Stimulated activated CD4-positive, alpha-beta T cell treated with anti-CD3 and anti-CD28 coated beads, Interleukin-1b, Interleukin-23, amount 100 ng/mL, for 24 hours (primary cell): Measurements from ENCODE around the gene HSPB6.
A peak's percentile ranks its signal among the peaks of the same experiment; 100 is the strongest.

Source experiments
- DNase-seq, 4 experiments: peaks; one replicate each; pipeline ENCODE4 v3.0.0-alpha.2; 2020; ENCODE audit warnings: low read depth in 4 of 4, low spot score in 1 of 4

HSPB6 gene

DNA sequence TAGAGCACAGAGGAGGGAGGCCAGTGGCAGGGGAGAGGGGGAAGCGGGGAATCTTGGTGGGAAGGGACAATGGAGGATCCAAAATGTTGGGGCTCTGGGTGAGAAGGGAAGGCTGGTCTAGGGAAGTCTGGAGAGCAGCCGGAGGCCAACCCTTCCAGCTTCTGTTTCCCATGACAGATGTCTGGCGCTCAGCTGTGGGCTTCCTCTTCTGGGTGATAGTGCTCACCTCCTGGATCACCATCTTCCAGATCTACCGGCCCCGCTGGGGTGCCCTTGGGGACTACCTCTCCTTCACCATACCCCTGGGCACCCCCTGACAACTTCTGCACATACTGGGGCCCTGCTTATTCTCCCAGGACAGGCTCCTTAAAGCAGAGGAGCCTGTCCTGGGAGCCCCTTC, 10.3 kb downstream of the HSPB6 start:
- no peak for DNase-seq

DNA sequence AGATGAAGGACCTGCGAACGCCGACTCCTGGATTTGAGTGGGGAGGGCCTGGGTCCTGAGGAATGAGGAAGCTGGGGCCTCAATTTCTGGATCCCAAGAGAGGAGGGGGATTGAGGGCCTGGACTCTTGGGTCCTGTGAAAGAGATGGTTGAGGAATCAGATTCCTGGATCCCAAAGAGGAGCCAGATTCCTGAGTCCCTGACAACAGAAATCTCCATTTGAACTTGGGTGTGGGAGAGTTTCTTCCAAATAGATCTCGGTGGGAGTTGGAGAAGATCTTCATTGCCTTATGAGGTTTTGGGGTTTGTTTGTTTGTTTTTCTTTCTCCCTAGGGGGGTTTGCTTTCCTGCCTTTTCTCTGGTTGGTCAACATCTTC, 10.8 kb downstream of the HSPB6 start:
- DNase-seq: no peak

DNA sequence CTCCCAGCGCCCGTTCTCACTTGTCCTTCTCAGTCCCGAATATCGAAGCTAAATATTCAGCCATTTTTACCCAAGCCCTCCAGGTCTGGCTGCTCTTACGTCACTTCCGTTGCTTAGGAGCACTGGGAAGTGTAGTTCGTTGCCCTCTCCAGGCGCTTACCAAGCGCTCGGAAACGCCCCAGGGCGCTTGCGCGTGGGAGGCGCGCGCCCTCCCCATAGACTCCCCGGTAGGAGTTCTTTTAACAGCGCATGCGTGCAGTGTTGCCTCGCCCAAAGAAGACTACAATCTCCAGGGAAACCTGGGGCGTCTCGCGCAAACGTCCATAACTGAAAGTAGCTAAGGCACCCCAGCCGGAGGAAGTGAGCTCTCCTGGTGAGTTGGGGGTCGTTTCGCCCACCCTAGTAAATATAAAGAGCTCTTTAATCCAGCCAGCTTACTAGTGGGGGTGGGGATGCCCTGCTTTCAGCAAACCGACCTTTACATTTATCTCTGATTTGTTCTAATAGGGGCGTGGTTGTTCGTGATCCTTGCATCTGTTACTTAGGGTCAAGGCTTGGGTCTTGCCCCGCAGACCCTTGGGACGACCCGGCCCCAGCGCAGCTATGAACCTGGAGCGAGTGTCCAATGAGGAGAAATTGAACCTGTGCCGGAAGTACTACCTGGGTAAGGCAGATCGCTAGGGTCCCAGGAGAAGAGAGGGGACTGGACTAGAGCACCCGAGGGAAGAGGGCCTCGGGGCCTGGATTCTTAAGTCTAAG, 11.3 kb downstream of the HSPB6 start, which contains the start of the genes PSENEN and U2AF1L4:
PSENEN (plus strand) TSS at position 324 of the 759 bp plus-strand sequence; CDS start at position 604, 280 bp downstream.
U2AF1L4 (minus strand) TSS at position 91 of the 759 bp plus-strand sequence; CDS start at position 64, 27 bp downstream.
- peak; percentile 75 to 91 (median 89) for DNase-seq

DNA sequence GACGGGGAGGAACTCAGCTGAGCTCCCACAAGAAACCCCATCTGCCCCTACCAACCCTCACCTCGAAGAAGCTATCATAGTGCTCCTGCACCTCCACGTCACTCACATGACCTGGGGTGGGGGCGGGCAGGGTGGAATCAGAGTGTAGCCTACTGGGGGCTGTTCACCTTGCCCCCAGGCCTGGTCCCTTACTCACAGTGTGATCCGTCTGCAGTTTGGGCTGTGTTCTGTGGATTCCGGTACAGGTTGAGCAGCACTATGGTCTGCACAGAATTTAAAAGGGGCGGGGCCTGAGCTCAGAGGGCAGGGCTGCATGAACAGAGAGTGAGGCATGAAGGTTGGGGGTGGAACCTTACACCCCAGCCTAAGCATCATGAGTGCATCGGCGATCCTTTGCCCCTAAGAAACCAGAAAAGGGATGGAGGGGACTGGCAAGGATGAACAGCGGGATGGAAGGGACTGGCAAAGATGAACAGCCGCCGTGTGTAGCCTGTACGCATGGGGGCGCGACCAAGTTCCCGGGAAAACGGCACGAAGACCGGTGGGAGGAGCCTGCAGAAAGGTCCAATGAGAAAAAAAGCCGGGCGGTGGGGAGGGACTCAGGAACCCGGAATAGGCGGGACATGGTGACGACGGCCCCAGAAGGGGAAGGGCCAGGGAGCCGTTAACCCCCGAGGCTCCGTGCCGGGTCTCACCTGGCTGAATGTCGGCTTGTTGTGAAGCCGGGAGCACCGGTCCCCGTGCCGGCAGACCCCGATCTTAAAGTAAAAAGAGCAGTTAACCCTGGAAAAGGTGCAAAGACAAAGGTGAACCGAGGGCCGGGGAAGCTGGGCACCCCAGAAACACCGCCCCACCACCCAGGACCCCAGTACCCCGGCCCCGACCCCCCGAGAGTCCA, 12.2 kb downstream of the HSPB6 start:
- DNase-seq: peak; percentile 74 to 91 (median 86)

DNA sequence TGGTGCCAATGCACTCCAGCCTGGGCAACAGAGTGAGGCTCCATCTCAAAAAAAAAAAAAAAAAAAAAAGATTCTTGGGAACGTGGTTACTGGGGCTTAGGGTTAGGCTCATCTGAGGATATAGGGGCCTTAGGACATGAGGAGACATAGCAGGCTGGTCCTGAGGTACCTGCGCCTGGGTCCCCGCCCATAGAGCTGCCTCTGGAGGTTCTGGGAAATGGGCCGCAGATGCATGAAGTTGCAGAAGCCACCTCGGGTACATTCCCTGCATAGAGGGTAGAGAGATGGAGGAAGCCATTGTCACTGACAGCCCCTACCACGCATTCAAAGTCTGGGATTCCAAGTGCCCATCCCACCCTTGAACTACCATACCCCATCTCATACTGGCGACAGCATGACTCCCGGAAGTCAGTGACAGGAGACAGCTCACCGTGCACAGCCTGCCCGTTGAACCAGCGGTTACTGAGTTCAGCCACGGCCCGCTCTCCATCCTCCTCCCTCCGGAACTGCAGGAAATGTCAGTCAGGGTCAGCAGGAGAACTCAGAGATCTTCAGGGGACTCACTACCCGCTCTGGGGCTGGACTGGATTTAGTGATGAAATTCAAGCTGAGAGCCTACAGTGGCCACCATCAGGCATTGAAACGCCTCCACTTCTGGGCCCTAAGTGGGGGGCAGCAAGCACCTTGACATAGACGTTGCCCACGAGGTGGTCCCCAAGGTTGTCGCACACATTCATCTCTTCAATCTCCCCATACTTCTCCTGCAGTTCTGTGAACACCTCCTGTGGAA, 13.0 kb downstream of the HSPB6 start:
- no peak for DNase-seq

DNA sequence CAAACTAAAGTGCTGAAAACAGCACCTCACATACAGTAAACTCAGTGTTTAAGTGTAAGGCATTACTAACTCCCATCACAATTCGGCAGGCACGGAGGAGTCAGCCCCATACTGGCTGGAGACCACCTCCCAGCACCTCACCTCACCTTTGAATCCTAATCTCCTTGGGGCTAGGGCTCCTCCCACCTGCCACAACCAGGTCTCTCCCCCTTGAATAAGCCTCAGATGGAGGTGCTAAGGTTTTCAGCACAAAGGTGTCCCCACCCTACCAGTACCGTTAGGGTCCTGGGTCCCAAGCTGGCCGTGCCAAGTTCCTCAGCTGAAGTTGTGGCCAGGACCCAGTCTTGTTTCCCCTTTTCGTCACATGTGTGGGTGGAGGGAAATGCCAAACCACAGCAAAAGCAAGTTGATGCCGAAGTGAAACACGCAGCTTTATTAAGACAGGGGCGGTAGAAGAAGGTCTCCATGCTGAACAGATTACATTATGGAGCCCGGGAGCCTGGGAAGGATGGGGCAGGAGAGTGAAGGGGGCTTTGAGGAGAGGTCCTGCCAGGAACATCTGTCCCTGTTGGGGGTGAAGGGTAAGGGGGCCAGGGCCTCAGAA, 14.6 kb downstream of the HSPB6 start, which contains the start of gene IGFLR1:
IGFLR1 (minus strand) TSS at position 332 of the 604 bp plus-strand sequence. CDS start 1,272 bp downstream, outside the sequence.
- DNase-seq: peak in 2 of 4 experiments; percentile 60 to 63

DNA sequence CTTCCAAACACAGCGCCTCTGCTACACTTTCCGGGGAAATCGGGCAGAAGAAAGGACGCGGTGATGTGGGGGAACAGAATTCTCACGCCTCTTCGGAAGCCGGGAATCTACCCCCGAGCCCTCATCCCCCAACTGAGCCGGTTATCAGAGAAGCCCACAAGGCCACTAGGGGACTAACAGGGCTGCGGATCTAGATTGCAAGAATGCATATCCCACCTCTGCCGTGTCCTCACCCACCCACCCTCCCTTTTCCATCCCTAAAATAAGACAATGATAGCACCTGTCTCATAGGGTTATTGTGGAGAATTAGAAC, 15.7 kb downstream of the HSPB6 start:
- no peak for DNase-seq

DNA sequence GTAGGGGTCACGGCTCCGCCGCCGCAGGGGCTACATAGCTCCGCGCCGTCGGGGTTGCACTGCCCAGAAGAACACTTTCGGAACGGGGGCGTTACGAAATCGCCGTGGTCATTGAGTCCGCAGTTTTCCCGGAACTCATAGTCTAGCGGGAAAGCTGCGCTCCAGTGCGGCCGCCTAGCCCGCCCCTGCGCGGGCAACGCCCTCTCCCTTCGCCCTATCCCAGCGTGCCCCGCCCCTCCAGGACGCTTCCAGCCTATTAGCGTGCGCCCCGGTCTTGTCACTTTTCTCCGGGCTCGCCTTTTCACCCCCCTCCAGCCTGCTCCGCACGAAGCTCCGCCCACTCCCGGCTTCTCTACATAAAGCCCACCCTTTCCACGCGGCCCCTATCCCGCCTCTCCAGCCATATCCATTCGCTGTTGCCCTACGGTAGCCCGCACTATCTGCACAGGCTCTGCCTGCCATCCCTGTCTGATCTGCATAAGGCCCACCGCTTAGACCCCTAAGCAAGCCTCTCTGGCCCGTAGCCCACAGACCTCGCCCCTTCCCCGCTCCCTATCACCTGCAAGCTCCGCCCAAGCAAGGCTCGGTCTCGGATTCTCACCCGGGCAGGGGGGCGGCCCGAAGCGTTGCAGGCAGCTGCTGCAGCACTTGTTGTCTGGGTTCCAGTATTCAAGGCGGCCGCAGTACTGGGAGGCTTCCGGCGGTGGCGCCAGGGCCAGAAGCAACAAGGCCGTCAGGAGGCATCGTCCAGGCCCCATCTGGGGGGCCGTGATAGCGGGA, 16.2 kb downstream of the HSPB6 start:
- DNase-seq: peak in 3 of 4 experiments; percentile 89 to 96 (median 93)

DNA sequence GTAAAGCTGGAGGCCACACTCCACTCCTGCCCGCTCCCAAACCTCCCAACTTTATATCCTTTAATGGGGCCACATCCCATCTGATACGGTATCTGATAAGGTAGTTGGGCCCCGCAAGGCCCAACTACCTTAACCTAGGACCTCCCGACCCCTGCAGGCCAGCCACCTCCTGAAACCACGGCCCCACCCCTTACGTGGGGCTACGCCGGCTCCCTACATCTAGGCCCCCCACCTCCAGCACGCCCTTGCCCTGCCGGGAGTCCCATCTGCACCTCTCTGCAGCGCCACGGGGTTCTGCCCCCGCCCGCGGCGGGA, 16.8 kb downstream of the HSPB6 start:
- peak in 1 of 4 experiments; percentile 30 for DNase-seq

DNA sequence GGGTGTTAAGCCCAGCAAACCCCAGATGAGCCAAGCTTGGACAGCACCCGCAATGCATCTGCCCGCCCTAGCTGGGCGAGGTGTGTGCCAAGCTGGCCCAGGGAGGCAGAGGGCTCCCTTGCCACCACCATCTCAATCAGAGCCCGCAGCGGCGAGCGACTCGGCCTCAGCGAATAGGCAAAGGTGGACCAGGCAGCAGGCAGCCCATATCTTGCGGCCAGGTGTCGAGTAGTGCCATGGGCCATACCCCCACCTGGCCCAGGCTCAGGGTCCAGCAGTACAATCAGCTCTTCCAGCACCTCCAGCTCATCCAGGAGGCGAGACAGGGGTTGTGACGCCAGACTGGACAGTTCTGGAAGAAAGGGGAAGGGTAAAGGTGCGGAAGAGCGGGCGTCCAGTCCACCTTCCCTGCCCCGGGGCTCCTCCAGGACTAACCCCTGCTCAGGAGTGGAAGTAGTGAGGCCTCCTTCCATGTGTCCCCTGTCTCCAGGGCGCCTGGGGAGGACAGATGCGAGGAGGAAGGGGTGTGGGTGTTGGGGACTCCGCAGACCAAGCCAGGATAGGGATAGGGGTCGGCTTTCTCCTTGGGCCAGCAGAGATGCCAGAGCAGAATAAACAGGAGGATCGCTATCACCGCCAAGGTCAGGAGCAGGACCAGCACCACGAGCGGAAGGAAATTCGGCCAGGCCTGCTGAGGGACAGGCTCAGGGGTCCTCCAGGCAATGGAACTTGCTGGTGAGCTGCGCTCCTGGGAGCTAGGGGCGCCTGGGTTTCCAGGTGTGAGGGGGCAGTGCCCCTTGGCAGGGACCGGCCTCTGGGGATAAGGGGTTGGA, 17.3 kb downstream of the HSPB6 start:
- DNase-seq: no peak

DNA sequence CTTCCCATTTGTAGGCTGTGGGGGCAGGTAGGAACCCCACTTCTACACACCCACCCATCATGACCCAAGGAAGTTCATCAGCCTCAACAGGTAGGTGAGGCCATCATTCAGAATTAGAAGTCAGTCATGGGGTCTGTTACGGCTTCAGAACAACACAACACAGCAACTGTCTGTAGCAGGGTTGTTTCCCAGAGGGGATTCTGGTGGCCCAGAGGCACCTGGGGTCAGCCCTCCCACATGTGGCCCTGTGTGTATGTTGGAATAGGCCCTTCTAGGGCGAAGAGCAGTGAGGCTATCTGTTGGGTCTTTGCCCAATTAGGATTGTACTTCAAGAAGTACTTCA, 18.0 kb downstream of the HSPB6 start:
- DNase-seq: no peak

DNA sequence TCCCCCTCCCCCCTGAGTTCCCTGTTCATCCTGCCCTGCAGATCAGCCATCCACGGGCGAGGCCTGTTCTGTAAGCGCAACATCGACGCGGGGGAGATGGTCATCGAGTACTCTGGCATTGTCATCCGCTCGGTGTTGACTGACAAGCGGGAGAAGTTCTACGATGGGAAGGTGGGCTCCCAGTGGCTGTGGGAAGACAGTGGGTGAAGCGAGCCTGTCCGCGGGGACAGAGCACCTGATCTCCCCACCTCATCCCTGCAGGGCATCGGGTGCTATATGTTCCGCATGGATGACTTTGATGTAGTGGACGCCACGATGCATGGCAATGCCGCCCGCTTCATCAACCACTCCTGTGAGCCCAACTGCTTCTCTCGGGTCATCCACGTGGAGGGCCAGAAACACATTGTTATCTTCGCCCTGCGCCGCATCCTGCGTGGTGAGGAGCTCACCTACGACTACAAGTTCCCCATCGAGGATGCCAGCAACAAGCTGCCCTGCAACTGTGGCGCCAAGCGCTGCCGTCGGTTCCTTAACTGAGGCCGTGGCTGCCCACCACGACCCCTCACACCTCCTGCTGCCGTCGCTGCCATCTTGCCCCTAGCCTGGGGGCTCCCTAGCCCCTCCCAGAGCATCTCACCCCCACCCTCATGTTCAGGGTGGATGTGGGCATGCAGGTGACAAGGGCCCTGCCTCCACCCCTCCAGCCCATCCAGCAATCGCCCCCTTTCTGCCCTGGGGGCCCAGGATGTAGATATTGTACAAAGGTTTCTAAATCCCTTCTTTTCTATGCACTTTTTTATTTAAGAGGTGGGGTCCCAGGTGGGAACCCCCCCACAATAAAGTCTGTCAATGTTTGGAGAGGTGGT, 18.6 kb downstream of the HSPB6 start:
- DNase-seq: no peak

DNA sequence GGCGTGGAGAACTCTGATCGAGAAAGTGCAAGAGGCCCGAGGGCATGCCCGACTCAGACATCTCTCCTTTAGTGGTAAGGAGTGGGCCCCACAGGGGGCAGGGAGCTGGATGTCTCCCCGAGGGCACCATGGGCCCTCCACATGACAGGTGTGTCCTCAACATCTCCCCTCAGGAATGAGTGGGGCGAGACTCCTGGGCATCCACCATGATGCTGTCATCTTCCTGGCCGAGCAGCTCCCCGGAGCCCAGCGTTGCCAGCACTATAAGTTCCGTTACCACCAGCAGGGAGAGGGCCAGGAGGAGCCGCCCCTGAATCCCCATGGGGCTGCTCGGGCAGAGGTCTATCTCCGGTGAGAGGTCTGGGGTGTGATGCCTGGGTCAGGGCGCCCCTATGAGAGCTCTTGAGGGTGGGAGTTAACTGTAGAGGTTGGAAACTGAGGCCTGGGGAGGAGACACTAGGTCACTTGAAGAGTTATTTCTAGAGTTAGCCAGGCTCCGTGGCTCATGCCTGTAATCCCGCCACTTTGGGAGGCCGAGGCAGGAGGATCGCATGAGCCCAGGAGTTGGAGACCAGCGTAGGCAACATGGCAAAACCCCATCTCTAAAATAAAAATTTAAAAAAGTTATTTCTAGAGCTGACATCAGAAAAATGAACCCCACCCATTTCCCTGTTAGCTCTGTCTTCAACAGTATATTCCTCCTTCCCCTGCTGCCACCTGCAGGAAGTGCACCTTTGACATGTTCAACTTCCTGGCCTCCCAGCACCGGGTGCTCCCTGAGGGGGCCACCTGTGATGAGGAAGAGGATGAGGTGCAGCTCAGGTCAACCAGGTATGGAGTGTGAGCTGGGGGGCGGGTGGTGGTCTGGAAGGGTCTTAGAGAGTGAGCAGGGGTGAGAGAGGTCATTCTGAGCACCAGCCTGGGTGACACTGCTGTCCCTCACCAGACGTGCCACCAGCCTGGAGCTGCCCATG, 19.6 kb downstream of the HSPB6 start:
- DNase-seq: no peak

DNA sequence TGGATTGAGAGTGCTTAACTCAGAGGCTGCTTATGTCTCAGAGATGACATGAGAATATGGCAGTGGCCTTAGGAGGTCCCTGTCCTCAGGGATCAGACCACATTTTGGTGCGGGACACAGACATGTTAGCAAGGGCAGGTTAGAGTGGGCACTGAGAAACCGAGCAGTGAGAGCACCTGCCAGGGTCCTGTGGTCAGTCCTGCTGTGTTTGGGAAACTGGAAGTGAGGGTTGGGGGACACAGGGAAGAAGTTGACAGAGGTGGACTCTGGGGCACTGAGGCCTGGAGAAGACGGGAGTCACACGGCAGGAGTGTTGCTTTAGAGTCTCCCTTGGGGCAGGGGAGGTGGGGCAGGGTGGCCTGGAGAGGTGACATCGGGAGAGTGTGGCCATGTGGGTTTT, 21.9 kb downstream of the HSPB6 start:
- DNase-seq: no peak

DNA sequence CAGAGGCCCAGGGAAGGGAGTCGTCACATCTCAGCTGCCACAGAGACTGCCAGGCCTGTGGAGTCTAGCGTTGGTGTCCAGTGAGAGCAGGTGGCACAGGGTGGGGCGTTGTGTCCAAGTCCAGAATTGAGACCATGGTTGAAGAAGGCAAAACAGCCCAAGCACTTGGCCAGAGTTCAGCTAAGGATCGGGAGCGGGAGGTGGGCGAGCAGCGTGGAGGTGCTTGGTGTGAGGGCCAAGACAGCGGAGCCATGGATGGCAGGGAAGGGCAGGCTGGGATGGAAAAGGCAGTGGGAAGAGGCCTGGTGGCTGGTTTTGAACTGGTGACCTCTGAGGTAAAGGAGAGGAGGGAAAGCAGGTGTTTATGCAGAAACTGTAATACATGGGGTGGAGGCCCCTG, 22.6 kb downstream of the HSPB6 start:
- no peak for DNase-seq

DNA sequence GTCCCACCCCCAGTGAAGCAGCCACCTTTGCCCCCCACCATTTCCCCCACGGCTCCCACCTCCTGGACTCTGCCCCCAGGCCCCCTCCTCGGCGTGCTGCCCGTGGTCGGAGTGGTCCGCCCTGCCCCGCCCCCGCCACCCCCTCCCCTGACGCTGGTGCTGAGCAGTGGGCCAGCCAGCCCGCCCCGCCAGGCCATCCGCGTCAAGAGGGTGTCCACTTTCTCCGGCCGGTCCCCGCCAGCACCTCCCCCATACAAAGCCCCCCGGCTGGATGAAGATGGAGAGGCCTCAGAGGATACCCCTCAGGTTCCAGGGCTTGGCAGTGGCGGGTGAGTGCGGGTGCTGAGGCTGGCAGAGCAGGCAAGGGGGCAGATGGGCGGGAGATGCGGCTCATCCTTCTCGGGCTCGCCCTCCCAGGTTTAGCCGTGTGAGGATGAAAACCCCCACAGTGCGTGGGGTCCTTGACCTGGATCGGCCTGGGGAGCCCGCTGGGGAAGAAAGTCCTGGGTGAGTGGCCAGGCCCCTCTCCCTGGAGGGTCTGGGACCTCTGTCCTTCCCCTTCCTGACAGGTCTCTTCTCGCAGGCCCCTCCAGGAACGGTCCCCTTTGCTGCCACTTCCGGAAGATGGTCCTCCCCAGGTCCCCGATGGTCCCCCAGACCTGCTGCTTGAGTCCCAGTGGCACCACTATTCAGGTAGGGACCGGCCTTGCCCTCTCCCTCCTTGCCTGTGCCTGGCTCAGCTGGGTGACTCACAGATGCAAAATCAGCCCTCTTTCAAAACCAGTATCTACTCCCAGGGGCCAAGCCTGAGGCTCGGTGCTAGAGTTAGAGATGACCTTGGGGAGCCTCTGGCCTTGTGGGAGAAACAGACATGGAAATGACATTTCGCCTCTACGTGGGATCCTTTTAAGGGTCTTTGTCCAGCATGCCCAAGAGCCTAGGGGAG, 23.4 kb downstream of the HSPB6 start:
- no peak for DNase-seq
